Bronchial epithelial cell (primary cell): ENCODE measurements around the gene KIN. TPM values are rescaled to one million over a fixed set of nuclear protein-coding genes. Genes with fewer than 3 reads are reported as not detected.
A peak's percentile ranks its signal among the peaks of the same experiment; 100 is the strongest.
"Not testable (repeated sequence)": the region's sequence is repeated elsewhere in the genome, so short reads cannot be mapped to it uniquely, and the experiment has no call there.

Source experiments
- DNase-seq: peaks from one replicate; pipeline ENCODE4 v3.0.0-alpha.2; 2010; ENCODE audit warnings: low read depth
- FAIRE-seq: peaks from 2 replicates; lab custom pipeline; 2011; peaks lifted over from hg19 to GRCh38; lab: Jason Lieb, UNC
- H3K27me3 ChIP-seq: 2 replicates; pipeline ENCODE4 v1.5.1; 2011; ENCODE audit warnings: low read length; ENCODE audit not compliant: control insufficient read depth, insufficient read depth
- H3K36me3 ChIP-seq: 2 replicates; pipeline ENCODE4 v1.5.1; 2011; ENCODE audit warnings: low read length; ENCODE audit not compliant: control insufficient read depth, insufficient read depth
- H3K4me3 ChIP-seq: 2 replicates; pipeline ENCODE4 v1.5.1; 2011; ENCODE audit warnings: mild to moderate bottlenecking, low read depth, low read length, control low read depth
- total RNA-seq: library from RNA; depleted of rRNA; stranded (reverse); fragments of >200 nt; gene quantifications from 2 replicates; pipeline ENCODE4 v1.2.1, GENCODE V29; 2014
- TF ChIP-seq, protein P1 (sequence below): IDR thresholded peaks from 2 replicates; pipeline ENCODE4 v1.5.1; 2011; ENCODE audit warnings: mild to moderate bottlenecking, moderate library complexity, low read length, control low read depth, inconsistent platforms; ENCODE audit not compliant: insufficient read depth, severe bottlenecking

Gene KIN
- total RNA-seq, 1 donor from 2014 or later: 2.9 TPM

GRCh38 chr10:7718685-7719084, 69.1 kb downstream of the KIN start:
- Histone ChIP-seq H3K36me3 (no peaks in the 10 kb centered on the region), H3K4me3 (no peak overlapping the region), H3K27me3 (no peaks in the 10 kb centered on the region)
- TF ChIP-seq, protein P1, sequence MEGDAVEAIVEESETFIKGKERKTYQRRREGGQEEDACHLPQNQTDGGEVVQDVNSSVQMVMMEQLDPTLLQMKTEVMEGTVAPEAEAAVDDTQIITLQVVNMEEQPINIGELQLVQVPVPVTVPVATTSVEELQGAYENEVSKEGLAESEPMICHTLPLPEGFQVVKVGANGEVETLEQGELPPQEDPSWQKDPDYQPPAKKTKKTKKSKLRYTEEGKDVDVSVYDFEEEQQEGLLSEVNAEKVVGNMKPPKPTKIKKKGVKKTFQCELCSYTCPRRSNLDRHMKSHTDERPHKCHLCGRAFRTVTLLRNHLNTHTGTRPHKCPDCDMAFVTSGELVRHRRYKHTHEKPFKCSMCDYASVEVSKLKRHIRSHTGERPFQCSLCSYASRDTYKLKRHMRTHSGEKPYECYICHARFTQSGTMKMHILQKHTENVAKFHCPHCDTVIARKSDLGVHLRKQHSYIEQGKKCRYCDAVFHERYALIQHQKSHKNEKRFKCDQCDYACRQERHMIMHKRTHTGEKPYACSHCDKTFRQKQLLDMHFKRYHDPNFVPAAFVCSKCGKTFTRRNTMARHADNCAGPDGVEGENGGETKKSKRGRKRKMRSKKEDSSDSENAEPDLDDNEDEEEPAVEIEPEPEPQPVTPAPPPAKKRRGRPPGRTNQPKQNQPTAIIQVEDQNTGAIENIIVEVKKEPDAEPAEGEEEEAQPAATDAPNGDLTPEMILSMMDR: no peak
- FAIRE-seq (no peak), DNase-seq (no peak)

GRCh38 chr10:7717767-7718166, 70.0 kb downstream of the KIN start:
- Histone ChIP-seq H3K4me3 (no peak overlapping the region), H3K27me3 (no peaks in the 10 kb centered on the region), H3K36me3 (no peaks in the 10 kb centered on the region)
- TF ChIP-seq, protein P1: no peak
- DNase-seq (no peak), FAIRE-seq (peak; percentile 50)

DNA sequence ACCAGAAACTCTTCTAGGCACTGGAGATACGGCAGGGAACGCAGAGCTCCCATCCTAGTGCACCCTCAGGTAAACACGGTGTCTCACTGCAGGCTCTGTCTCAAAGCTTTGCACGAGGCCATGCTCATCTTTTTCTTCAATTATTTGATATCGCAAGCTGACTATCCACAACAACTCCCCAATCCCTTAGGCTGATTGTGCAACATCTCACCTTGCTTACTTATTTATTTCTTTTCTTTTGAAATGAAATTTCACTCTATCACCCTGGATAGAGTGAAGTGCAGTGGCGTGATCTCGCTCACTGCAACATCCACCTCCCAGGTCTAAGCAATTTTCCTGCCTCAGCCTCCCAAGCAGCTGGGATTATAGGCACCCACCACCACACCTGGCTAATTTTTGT, 72.3 kb downstream of the KIN start:
- Histone ChIP-seq H3K4me3 (no peak overlapping the region), H3K27me3 (no peaks in the 10 kb centered on the region), H3K36me3 (no peaks in the 10 kb centered on the region)
- TF ChIP-seq, protein P1: no peak
- no peak for FAIRE-seq
- DNase-seq: no peak

DNA sequence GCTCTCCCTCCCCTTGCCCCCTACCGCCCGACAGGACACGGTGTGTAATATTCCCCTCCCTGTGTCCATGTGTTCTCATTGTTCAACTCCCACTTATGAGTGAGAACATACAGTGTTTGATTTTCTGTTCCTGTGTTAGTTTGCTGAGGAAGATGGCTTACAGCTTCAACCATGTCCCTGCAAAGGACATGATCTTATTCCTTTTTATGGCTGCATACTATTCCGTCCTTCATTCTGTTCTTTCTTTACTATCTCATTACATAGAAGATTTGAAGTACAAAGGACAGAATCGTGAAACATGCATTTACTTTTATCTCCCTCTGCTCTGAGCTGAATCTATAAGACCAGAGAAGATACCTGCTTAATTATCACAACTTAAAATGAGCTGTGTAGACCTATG, 76.7 kb downstream of the KIN start:
- not testable (repeated sequence) for H3K27me3 ChIP-seq, H3K36me3 ChIP-seq, DNase-seq, FAIRE-seq, H3K4me3 ChIP-seq

GRCh38 chr10:7710446-7710845, 77.3 kb downstream of the KIN start:
- DNase-seq (no peak), FAIRE-seq (no peak)
- Histone ChIP-seq H3K27me3 (no peaks in the 10 kb centered on the region), H3K4me3 (no peak overlapping the region), H3K36me3 (no peaks in the 10 kb centered on the region)
- TF ChIP-seq, protein P1: no peak

DNA sequence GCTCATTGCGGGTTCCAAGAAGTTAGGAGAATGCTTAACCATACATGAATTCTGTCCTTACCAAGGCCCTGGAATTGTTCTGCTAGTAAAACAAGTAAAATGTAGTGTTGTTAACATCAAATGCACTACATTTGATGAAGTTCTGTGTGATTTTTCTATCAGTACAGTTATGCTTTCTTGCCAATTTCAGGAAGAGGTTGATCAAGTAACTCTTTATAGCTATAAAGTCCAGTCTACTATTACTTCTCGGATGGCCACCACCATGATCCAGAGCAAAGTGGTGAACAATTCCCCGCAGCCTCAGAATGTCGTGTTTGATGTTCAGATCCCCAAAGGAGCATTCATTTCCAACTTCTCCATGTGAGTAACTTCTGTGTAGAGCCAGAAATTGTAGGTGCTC, 79.0 kb downstream of the KIN start:
- Histone ChIP-seq H3K36me3 (no peaks in the 10 kb centered on the region), H3K27me3 (no peaks in the 10 kb centered on the region), H3K4me3 (no peak overlapping the region)
- TF ChIP-seq, protein P1: no peak
- FAIRE-seq: no peak
- DNase-seq: no peak
